Keratinocyte (primary cell): ENCODE data around the gene E2F6. TPM values are rescaled to one million over a fixed set of nuclear protein-coding genes. Genes with fewer than 3 reads are reported as not detected.

Experiments
- DNase-seq: peaks from one replicate; pipeline ENCODE4 v3.0.0-alpha.2; 2011; ENCODE audit warnings: low read depth, missing footprints, low spot score
- FAIRE-seq: peaks from 2 replicates; lab custom pipeline; 2011; peaks lifted over from hg19 to GRCh38; lab: Jason Lieb, UNC
- H2AFZ ChIP-seq: 2 replicates; pipeline ENCODE4 v1.6.0; 2012; ENCODE audit warnings: low read length, control low read depth, inconsistent platforms; ENCODE audit not compliant: control insufficient read depth
- H3K27ac ChIP-seq: 2 replicates; pipeline ENCODE4 v1.5.1; 2011; ENCODE audit warnings: low read length; ENCODE audit not compliant: control insufficient read depth, insufficient read depth
- H3K27me3 ChIP-seq: 3 replicates; pipeline ENCODE4 v1.6.0; 2011; ENCODE audit warnings: low read length; ENCODE audit not compliant: control insufficient read depth, insufficient read depth; ENCODE audit errors: extremely low read depth
- H3K36me3 ChIP-seq, 2 experiments: 2 replicates in 1 of 2; 3 replicates in 1 of 2; pipeline ENCODE4 v1.5.1; 2011; ENCODE audit warnings: low read length in 2 of 2, mild to moderate bottlenecking in 1 of 2; ENCODE audit not compliant: control insufficient read depth in 2 of 2, insufficient read depth in 2 of 2; ENCODE audit errors: extremely low read depth in 1 of 2
- H3K4me1 ChIP-seq: 3 replicates; pipeline ENCODE4 v1.5.1; 2011; ENCODE audit warnings: low read length; ENCODE audit not compliant: control insufficient read depth, insufficient read depth; ENCODE audit errors: extremely low read depth
- H3K4me2 ChIP-seq: 3 replicates; pipeline ENCODE4 v1.6.0; 2011; ENCODE audit warnings: low read depth, low read length; ENCODE audit not compliant: control insufficient read depth, insufficient read depth; ENCODE audit errors: extremely low read depth
- H3K4me3 ChIP-seq, 3 experiments: fragments of 200-600 bp in 1 of 3; sonication (generic) in 1 of 3; 2 replicates in 2 of 3; 3 replicates in 1 of 3; pipeline ENCODE4 v1.5.1; 2011 to 2016; ENCODE audit warnings: low read length in 3 of 3, mild to moderate bottlenecking in 3 of 3, control low read depth in 2 of 3, inconsistent platforms in 1 of 3, low read depth in 1 of 3, mixed read lengths in 1 of 3, mixed run types in 1 of 3, moderate library complexity in 1 of 3; ENCODE audit not compliant: control insufficient read depth in 2 of 3, insufficient read depth in 2 of 3; ENCODE audit errors: extremely low read depth in 1 of 3
- H3K79me2 ChIP-seq: 2 replicates; pipeline ENCODE4 v1.6.0; 2012; ENCODE audit warnings: low read length; ENCODE audit not compliant: control insufficient read depth, insufficient read depth
- H3K9ac ChIP-seq: 3 replicates; pipeline ENCODE4 v1.6.0; 2011; ENCODE audit warnings: low read length; ENCODE audit not compliant: control insufficient read depth, insufficient read depth; ENCODE audit errors: extremely low read depth
- H3K9me1 ChIP-seq: 3 replicates; pipeline ENCODE4 v1.6.0; 2011; ENCODE audit warnings: low read length; ENCODE audit not compliant: control insufficient read depth, insufficient read depth; ENCODE audit errors: extremely low read depth
- H3K9me3 ChIP-seq: 2 replicates; pipeline ENCODE4 v1.5.1; 2012; ENCODE audit warnings: low read depth, low read length; ENCODE audit not compliant: control insufficient read depth
- H4K20me1 ChIP-seq: 3 replicates; pipeline ENCODE4 v1.6.0; 2011; ENCODE audit warnings: low read length; ENCODE audit not compliant: control insufficient read depth, insufficient read depth; ENCODE audit errors: extremely low read depth
- EZH2 ChIP-seq: IDR thresholded peaks from one replicate; pipeline ENCODE4 v1.6.1; 2012; ENCODE audit warnings: inconsistent platforms, mild to moderate bottlenecking, low read length, moderate library complexity
- dilution Hi-C: fragments of 300-500 bp; cut with MboI; formaldehyde crosslinking; loops from one replicate; pipeline ENCODE4 v1.7.0; 2020; ENCODE audit warnings: low sequenced_read_pairs; ENCODE audit not compliant: extremely low pct_ligation_motif_present
- polyA plus RNA-seq, 5 experiments: library from polyadenylated mRNA; depleted of rRNA in 3 of 5; stranded (reverse) in 3 of 5; stranded (forward) in 1 of 5; unstranded in 1 of 5; fragments of >200 nt; gene quantifications; 1 replicate in 1 of 5; 2 replicates in 3 of 5; 3 replicates in 1 of 5; pipeline versions ENCODE4 v1.2.1 to v1.2.3, GENCODE V29; 2011 to 2012; ENCODE audit warnings: missing spikeins in 2 of 5, low read depth in 1 of 5, low replicate concordance in 1 of 5
- TF ChIP-seq, protein P1 (sequence below), 3 experiments: IDR thresholded peaks in 1 of 3; conservative IDR thresholded peaks in 1 of 3; optimal IDR thresholded peaks in 1 of 3; 2 replicates in 2 of 3; 3 replicates in 1 of 3; pipeline versions ENCODE3 to v1.5.1; 2011; ENCODE audit warnings: low read length in 3 of 3, mild to moderate bottlenecking in 3 of 3, moderate library complexity in 2 of 3, control low read depth in 1 of 3, inconsistent platforms in 1 of 3; ENCODE audit not compliant: insufficient read depth in 2 of 3; ENCODE audit errors: extremely low read depth in 1 of 3

E2F6 gene
- polyA plus RNA-seq, 1 donor (not counting 4 experiments of a cell fraction or from before 2014, with no cell fraction given): 13.8 TPM

DNA sequence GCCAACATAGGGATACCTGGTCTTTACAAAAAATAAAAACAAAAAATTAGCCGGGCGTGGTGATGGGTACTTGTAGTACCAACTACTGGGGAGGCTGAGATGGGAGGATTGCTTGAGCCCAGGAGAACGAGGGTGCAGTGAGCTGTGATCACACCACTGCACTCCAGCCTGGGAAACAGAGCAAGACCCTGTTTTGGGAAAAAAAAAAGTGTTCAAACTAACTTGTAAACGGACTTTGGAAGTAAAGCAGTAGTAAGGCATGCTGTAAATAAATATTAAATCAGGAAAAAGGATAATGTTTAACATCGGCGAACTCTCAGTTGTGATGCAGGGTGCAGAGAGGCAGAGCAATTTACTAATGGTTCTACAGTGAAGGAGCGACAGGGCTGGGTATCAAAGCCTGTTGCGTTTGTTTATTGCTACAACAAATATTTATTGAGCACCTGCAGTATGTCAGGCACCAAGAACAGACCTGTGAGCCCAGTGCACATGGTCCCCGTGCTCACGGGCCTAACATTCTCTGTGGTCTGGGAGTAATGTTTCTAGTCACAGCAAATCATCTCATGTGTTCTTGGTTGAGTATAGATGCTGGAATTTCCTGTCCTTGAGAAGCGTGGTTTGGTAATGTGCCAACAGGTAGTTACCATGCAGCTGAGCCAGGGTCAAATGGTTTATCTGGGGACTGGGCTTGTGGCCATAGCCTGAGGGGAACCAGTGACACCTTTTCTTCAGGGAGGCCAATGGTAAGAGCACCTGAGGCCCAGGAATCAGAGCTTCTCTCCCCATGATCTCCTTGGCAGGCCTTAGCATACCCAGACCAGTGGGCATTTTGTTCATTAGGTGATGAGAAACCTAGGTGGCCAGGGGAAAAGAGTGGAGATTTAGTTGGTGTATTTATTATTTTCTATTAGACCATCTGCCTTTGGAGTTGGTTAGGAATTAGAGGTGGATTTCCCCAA lies 40.0 kb upstream of the E2F6 start:
- H2AFZ ChIP-seq: no peak overlapping the region
- dilution Hi-C loops: no loop called here
- no peak overlapping the region for H3K4me3 ChIP-seq
- H3K27ac ChIP-seq: no peak overlapping the region
- TF ChIP-seq, protein P1, sequence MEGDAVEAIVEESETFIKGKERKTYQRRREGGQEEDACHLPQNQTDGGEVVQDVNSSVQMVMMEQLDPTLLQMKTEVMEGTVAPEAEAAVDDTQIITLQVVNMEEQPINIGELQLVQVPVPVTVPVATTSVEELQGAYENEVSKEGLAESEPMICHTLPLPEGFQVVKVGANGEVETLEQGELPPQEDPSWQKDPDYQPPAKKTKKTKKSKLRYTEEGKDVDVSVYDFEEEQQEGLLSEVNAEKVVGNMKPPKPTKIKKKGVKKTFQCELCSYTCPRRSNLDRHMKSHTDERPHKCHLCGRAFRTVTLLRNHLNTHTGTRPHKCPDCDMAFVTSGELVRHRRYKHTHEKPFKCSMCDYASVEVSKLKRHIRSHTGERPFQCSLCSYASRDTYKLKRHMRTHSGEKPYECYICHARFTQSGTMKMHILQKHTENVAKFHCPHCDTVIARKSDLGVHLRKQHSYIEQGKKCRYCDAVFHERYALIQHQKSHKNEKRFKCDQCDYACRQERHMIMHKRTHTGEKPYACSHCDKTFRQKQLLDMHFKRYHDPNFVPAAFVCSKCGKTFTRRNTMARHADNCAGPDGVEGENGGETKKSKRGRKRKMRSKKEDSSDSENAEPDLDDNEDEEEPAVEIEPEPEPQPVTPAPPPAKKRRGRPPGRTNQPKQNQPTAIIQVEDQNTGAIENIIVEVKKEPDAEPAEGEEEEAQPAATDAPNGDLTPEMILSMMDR (optimal IDR thresholded peaks at IDR 0.05 in 1 of 3, IDR thresholded peaks at IDR 0.05 in 1 of 3, conservative IDR thresholded peaks at IDR 0.05 in 1 of 3; ENCODE audit: extremely low read depth in 1 of 3, insufficient read depth in 2 of 3, low read length in 3 of 3): no peak
- TF ChIP-seq EZH2: no peak
- H3K9me3 ChIP-seq: no peaks in the 10 kb centered on the region
- no peaks in the 10 kb centered on the region for H3K36me3 ChIP-seq
- H3K4me2 ChIP-seq: no peak overlapping the region
- FAIRE-seq (peak; percentile 32), DNase-seq (peak; percentile 7)
- H3K79me2 ChIP-seq: no peaks in the 10 kb centered on the region
- H3K4me1 ChIP-seq: peaks cover 7% of the 10 kb centered on the region
- no peaks in the 10 kb centered on the region for H3K27me3 ChIP-seq
- no peak overlapping the region for H3K9ac ChIP-seq
- H4K20me1 ChIP-seq: no peaks in the 10 kb centered on the region
- no peaks in the 10 kb centered on the region for H3K9me1 ChIP-seq

DNA sequence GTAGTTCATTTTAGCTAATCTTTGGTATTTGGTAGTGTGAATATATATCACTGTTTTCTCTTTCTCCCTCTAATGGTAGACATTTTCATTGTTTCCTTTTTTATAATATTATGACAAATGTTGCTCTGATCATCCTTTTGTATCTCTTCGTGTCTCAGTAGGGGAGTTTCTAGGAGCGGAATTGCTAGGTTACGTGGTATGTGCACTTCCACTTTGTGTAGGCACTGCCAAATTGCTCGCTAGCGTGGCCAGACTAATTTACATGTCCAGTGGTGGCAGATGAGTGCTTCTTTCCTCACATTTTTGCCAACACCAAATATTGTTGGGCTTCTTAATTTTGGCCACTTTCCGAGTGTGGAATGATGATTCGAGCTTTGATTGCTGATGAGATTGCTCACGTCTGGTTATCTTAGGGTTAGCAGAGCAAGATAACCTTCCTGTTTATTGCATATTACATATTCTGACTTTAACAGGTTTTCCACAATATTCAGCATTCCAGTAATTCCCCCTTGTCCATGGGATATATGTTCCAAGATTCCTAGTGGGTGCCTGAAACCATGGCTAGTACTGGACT lies 37.5 kb upstream of the E2F6 start:
- Histone ChIP-seq H3K36me3 (no peaks in the 10 kb centered on the region), H4K20me1 (no peaks in the 10 kb centered on the region), H3K9me1 (no peaks in the 10 kb centered on the region), H2AFZ (no peak overlapping the region), H3K27me3 (peaks cover 3% of the 10 kb centered on the region), H3K4me3 (no peak overlapping the region), H3K4me1 (peaks cover 7% of the 10 kb centered on the region), H3K79me2 (no peaks in the 10 kb centered on the region), H3K27ac (no peak overlapping the region), H3K9me3 (no peaks in the 10 kb centered on the region), H3K9ac (no peak overlapping the region), H3K4me2 (no peak overlapping the region)
- no peak for DNase-seq
- no peak for TF ChIP-seq EZH2
- TF ChIP-seq, protein P1 (optimal IDR thresholded peaks at IDR 0.05 in 1 of 3, IDR thresholded peaks at IDR 0.05 in 1 of 3, conservative IDR thresholded peaks at IDR 0.05 in 1 of 3; ENCODE audit: extremely low read depth in 1 of 3, insufficient read depth in 2 of 3, low read length in 3 of 3): no peak
- no peak for FAIRE-seq
- dilution Hi-C loops: no loop called here
